ENCODE measurements around the gene SLC26A9. TPM values are rescaled to one million over a fixed set of nuclear protein-coding genes. Genes with fewer than 3 reads are reported as not detected.
"Not testable (repeated sequence)": the region's sequence is repeated elsewhere in the genome, so short reads cannot be mapped to it uniquely, and the experiment has no call there.

Gene SLC26A9
- total RNA-seq, 1 donor = not detected

- Histone ChIP-seq H3K27me3 (ENCODE audit: insufficient read depth, low read length) (no peaks in the 10 kb centered on the region), H3K4me2 (ENCODE audit: insufficient read depth, low read length) (no peak overlapping the region), H3K27ac (ENCODE audit: low read depth, low read length) (no peak overlapping the region), H3K4me1 (ENCODE audit: insufficient read depth, low read length) (peaks cover 1% of the 10 kb centered on the region), H4K20me1 (ENCODE audit: insufficient read depth, low read length) (no peaks in the 10 kb centered on the region), H2AFZ (ENCODE audit: low read length) (no peak overlapping the region), H3K9me3 (ENCODE audit: low read depth, low read length) (no peaks in the 10 kb centered on the region), H3K79me2 (ENCODE audit: insufficient read depth, low read length) (no peaks in the 10 kb centered on the region), H3K36me3 (ENCODE audit: insufficient read depth, low read length) (no peaks in the 10 kb centered on the region), H3K4me3 (ENCODE audit: insufficient read depth, low read length) (no peak overlapping the region)
- DNase-seq (ENCODE audit: insufficient read length, low spot score, missing footprints) = no peak
- no peak for TF ChIP-seq CTCF (IDR thresholded peaks at IDR 0.05; ENCODE audit: extremely low read depth, low read depth, low read length)
Measured at GRCh38 chr1:205883792-205884191, 59.5 kb downstream of the SLC26A9 start.

GRCh38 chr1:205880923-205881322, 62.3 kb downstream of the SLC26A9 start:
- Histone ChIP-seq H3K27me3 (ENCODE audit: insufficient read depth, low read length) (no peaks in the 10 kb centered on the region), H3K4me3 (ENCODE audit: insufficient read depth, low read length) (no peak overlapping the region)

GRCh38 chr1:205879974-205880373, 63.3 kb downstream of the SLC26A9 start:
- no peaks in the 10 kb centered on the region for H3K4me1 ChIP-seq (ENCODE audit: insufficient read depth, low read length)
- H3K36me3 ChIP-seq (ENCODE audit: insufficient read depth, low read length) = no peaks in the 10 kb centered on the region
- H3K4me3 ChIP-seq (ENCODE audit: insufficient read depth, low read length) = no peak overlapping the region
- TF ChIP-seq CTCF (IDR thresholded peaks at IDR 0.05; ENCODE audit: extremely low read depth, low read depth, low read length) = no peak
- no peak overlapping the region for H3K4me2 ChIP-seq (ENCODE audit: insufficient read depth, low read length)
- H3K9me3 ChIP-seq (ENCODE audit: low read depth, low read length) = no peaks in the 10 kb centered on the region
- no peak overlapping the region for H2AFZ ChIP-seq (ENCODE audit: low read length)
- H3K27me3 ChIP-seq (ENCODE audit: insufficient read depth, low read length) = no peaks in the 10 kb centered on the region
- H4K20me1 ChIP-seq (ENCODE audit: insufficient read depth, low read length) = no peaks in the 10 kb centered on the region
- DNase-seq (ENCODE audit: insufficient read length, low spot score, missing footprints) = no peak
- H3K79me2 ChIP-seq (ENCODE audit: insufficient read depth, low read length) = no peaks in the 10 kb centered on the region
- H3K27ac ChIP-seq (ENCODE audit: low read depth, low read length) = no peak overlapping the region

More at GRCh38 chr1:205880923-205881322, 62.3 kb downstream of the SLC26A9 start:
- Histone ChIP-seq H4K20me1 (ENCODE audit: insufficient read depth, low read length) (no peaks in the 10 kb centered on the region), H3K36me3 (ENCODE audit: insufficient read depth, low read length) (no peaks in the 10 kb centered on the region), H3K4me1 (ENCODE audit: insufficient read depth, low read length) (no peaks in the 10 kb centered on the region), H3K9me3 (ENCODE audit: low read depth, low read length) (no peaks in the 10 kb centered on the region), H2AFZ (ENCODE audit: low read length) (no peak overlapping the region), H3K4me2 (ENCODE audit: insufficient read depth, low read length) (no peak overlapping the region), H3K27ac (ENCODE audit: low read depth, low read length) (no peak overlapping the region), H3K79me2 (ENCODE audit: insufficient read depth, low read length) (no peaks in the 10 kb centered on the region)
- no peak for DNase-seq (ENCODE audit: insufficient read length, low spot score, missing footprints)
- TF ChIP-seq CTCF (IDR thresholded peaks at IDR 0.05; ENCODE audit: extremely low read depth, low read depth, low read length) = no peak

GRCh38 chr1:205878026-205878425, 65.2 kb downstream of the SLC26A9 start:
- no peak for DNase-seq (ENCODE audit: insufficient read length, low spot score, missing footprints)
- Histone ChIP-seq H3K79me2 (ENCODE audit: insufficient read depth, low read length) (no peaks in the 10 kb centered on the region), H3K4me3 (ENCODE audit: insufficient read depth, low read length) (no peak overlapping the region), H3K27ac (ENCODE audit: low read depth, low read length) (no peak overlapping the region), H4K20me1 (ENCODE audit: insufficient read depth, low read length) (no peaks in the 10 kb centered on the region), H2AFZ (ENCODE audit: low read length) (no peak overlapping the region), H3K4me2 (ENCODE audit: insufficient read depth, low read length) (no peak overlapping the region), H3K4me1 (ENCODE audit: insufficient read depth, low read length) (no peaks in the 10 kb centered on the region), H3K27me3 (ENCODE audit: insufficient read depth, low read length) (no peaks in the 10 kb centered on the region), H3K36me3 (ENCODE audit: insufficient read depth, low read length) (no peaks in the 10 kb centered on the region), H3K9me3 (ENCODE audit: low read depth, low read length) (no peaks in the 10 kb centered on the region)
- no peak for TF ChIP-seq CTCF (IDR thresholded peaks at IDR 0.05; ENCODE audit: extremely low read depth, low read depth, low read length)

GRCh38 chr1:205873148-205873547, 70.1 kb downstream of the SLC26A9 start:
- H3K4me1 ChIP-seq (ENCODE audit: insufficient read depth, low read length); H3K27ac ChIP-seq (ENCODE audit: low read depth, low read length); H4K20me1 ChIP-seq (ENCODE audit: insufficient read depth, low read length): not testable (repeated sequence)

More at GRCh38 chr1:205873148-205873547, 70.1 kb downstream of the SLC26A9 start:
- H3K9me3 ChIP-seq (ENCODE audit: low read depth, low read length); H2AFZ ChIP-seq (ENCODE audit: low read length); H3K4me2 ChIP-seq (ENCODE audit: insufficient read depth, low read length); H3K79me2 ChIP-seq (ENCODE audit: insufficient read depth, low read length); DNase-seq (ENCODE audit: insufficient read length, low spot score, missing footprints); H3K27me3 ChIP-seq (ENCODE audit: insufficient read depth, low read length); H3K36me3 ChIP-seq (ENCODE audit: insufficient read depth, low read length); H3K4me3 ChIP-seq (ENCODE audit: insufficient read depth, low read length): not testable (repeated sequence)

Measured in osteoblast (primary cell).